HG03442 (cell line): ENCODE results near the gene INO80B.
"Not testable (repeated sequence)": the region's sequence is repeated elsewhere in the genome, so short reads cannot be mapped to it uniquely, and the experiment has no call there.

Experiments
- ATAC-seq: cut with Tn5 transposase; IDR thresholded peaks from one replicate; pipeline ENCODE4 v1.9.1; 2021; ENCODE audit warnings: mild to moderate bottlenecking, moderate library complexity; ENCODE audit not compliant: unreplicated experiment

Gene INO80B

GRCh38 chr2:74425523-74425922 lies 29.4 kb upstream of the INO80B start:
- ATAC-seq, result no peak

GRCh38 chr2:74426181-74426758 lies 28.6 kb upstream of the INO80B start:
- no peak for ATAC-seq

GRCh38 chr2:74427551-74427950 lies 27.3 kb upstream of the INO80B start:
- ATAC-seq, result no peak

- ATAC-seq, result no peak
Observed at GRCh38 chr2:74428675-74429074, 26.2 kb upstream of the INO80B start.

GRCh38 chr2:74429487-74430451 lies 25.1 kb upstream of the INO80B start:
- ATAC-seq, result no peak

GRCh38 chr2:74430502-74430901 lies 24.4 kb upstream of the INO80B start:
- ATAC-seq, result no peak

- ATAC-seq, result no peak
Observed at GRCh38 chr2:74436111-74436805, 18.6 kb upstream of the INO80B start.

GRCh38 chr2:74436848-74437695 lies 17.8 kb upstream of the INO80B start:
- no peak for ATAC-seq

- no peak for ATAC-seq
Observed at GRCh38 chr2:74438248-74438647, 16.6 kb upstream of the INO80B start.

GRCh38 chr2:74439373-74439772 lies 15.5 kb upstream of the INO80B start:
- no peak for ATAC-seq

GRCh38 chr2:74439803-74440377 lies 15.0 kb upstream of the INO80B start:
- no peak for ATAC-seq

- ATAC-seq, result peak; percentile 76
Observed at GRCh38 chr2:74440378-74441169, 14.3 kb upstream of the INO80B start.

- no peak for ATAC-seq
Observed at GRCh38 chr2:74441170-74441689, 13.7 kb upstream of the INO80B start.

- no peak for ATAC-seq
Observed at GRCh38 chr2:74441690-74442482, 13.0 kb upstream of the INO80B start, which contains the start of gene RTKN. RTKN (minus strand) TSS chr2:74441937; CDS start chr2:74441816, 121 bp downstream.

- ATAC-seq, result not testable (repeated sequence)
Observed at GRCh38 chr2:74442483-74443297, 12.2 kb upstream of the INO80B start.

- ATAC-seq, result no peak
Observed at GRCh38 chr2:74444498-74445318, 10.2 kb upstream of the INO80B start.
